Mucosa of descending colon (tissue), 3 donors: Measurements from ENCODE around the gene NECAB2. TPM values are rescaled to one million over a fixed set of nuclear protein-coding genes. Genes with fewer than 3 reads are reported as not detected.
A peak's percentile ranks its signal among the peaks of the same experiment; 100 is the strongest.

Source experiments
- ATAC-seq: fragments of 200-7000 bp; cut with Tn5 transposase; one replicate; pipeline ENCODE4 v1.9.1; 2020; ENCODE audit warnings: mild to moderate bottlenecking, moderate library complexity
- DNase-seq, 3 donors: peaks; one replicate each; pipeline ENCODE4 v3.0.0-alpha.2; 2020
- H3K36me3 ChIP-seq: fragments of 200-600 bp; one replicate; pipeline ENCODE4 v1.8.0; 2021; ENCODE audit warnings: low read depth, mild to moderate bottlenecking
- H3K4me1 ChIP-seq: fragments of 200-600 bp; one replicate; pipeline ENCODE4 v1.8.0; 2021; ENCODE audit warnings: low read depth, mild to moderate bottlenecking
- H3K4me3 ChIP-seq: fragments of 200-600 bp; one replicate; pipeline ENCODE4 v1.8.0; 2021; ENCODE audit warnings: mild to moderate bottlenecking
- H3K9me3 ChIP-seq: fragments of 200-600 bp; one replicate; pipeline ENCODE4 v1.8.0; 2021; ENCODE audit warnings: mild to moderate bottlenecking
- CTCF ChIP-seq: fragments of 200-600 bp; IDR thresholded peaks from one replicate; pipeline ENCODE4 v1.8.0; 2022; ENCODE audit warnings: antibody characterized with exemption, mild to moderate bottlenecking
- intact Hi-C, 2 donors: fragments of 100-400 bp; cut with DNase I in 1 of 2; cut with micrococcal nuclease in 1 of 2; formaldehyde crosslinking; loops; one replicate each; pipeline versions ENCODE4 v1.11.0 to v1.11.1; 2022; cut with DNase I, micrococcal nuclease
- total RNA-seq, 3 donors: library from RNA; stranded (reverse); fragmentation: NEBNext Ultra II Directional in 2 of 3; extraction: Animal tissue kit (Norgen Biotek cat#: 25700) in 2 of 3; gene quantifications; one replicate each; pipeline versions ENCODE4 v1.2.1 to v1.2.4, GENCODE V29; 2021 to 2023
- donor health status: DM: no; HTN: no; CAD: no; lungs with moderate emphysema.
- donor health status: DM: no; HTN: no; CAD: no.
- donor health status: DM: no; HTN: yes; CAD: no.

The NECAB2 gene
- total RNA-seq, 3 donors from 2014 or later: 0.55 to 2.0 (median 0.96) TPM

DNA sequence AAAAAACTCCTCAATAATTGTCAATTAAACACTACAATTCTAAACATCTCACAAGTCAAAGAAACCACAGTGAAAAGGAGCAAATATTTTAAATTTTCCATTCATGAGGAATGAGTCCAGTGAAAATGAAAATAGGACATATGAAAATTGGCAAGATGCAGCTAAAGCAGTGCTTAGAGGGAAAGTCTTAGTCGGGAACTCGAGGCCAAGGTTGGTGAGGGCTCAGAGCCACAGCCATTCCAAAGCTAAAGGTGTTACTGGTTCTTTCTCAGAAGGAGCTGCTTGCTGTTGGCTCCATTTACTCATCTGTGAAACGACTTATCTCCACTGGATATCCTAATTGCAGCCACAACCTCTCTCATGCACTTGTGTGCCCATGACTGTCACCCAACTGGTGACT lies 68.1 kb downstream of the NECAB2 start:
- H3K9me3 ChIP-seq: no peaks in the 10 kb centered on the region
- no peaks in the 10 kb centered on the region for H3K36me3 ChIP-seq
- intact Hi-C loops: no loop called here
- ATAC-seq (no peak), DNase-seq (no peak)
- no peak overlapping the region for H3K4me3 ChIP-seq
- TF ChIP-seq CTCF: no peak
- H3K4me1 ChIP-seq: no peaks in the 10 kb centered on the region

DNA sequence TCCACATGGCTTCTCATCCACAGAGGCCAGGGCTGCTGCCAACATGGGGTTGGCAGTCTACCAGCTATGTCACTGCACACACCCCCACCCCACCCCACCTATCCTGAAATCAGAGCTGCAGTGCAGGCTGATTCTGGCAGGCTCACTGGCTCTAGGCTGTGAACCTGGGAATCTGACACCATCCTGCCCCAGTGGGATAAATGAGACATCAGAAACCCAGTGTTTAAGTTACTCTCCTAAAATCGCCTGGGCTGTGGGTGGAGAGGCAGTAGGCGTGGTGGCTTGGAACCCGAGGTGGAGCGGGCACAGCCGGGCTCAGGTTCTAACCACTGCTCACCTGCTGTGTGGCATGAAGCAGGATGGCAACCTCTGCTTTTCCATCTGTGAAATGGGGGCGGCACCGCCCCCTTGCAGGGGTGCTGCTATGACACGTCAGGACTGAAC lies 69.0 kb downstream of the NECAB2 start:
- Histone ChIP-seq H3K4me1 (no peaks in the 10 kb centered on the region), H3K9me3 (no peaks in the 10 kb centered on the region), H3K4me3 (no peak overlapping the region), H3K36me3 (no peaks in the 10 kb centered on the region)
- no peak for TF ChIP-seq CTCF
- ATAC-seq (no peak), DNase-seq (no peak)
- intact Hi-C loops: no loop called here

- ATAC-seq (no peak), DNase-seq (peak in 1 of 3 donors; percentile 7)
- Histone ChIP-seq H3K36me3 (no peaks in the 10 kb centered on the region), H3K4me1 (no peaks in the 10 kb centered on the region), H3K9me3 (no peaks in the 10 kb centered on the region), H3K4me3 (no peak overlapping the region)
- TF ChIP-seq CTCF: no peak
- intact Hi-C loops: no loop called here
Observed at GRCh38 chr16:84038469-84038868, 70.4 kb downstream of the NECAB2 start.

DNA sequence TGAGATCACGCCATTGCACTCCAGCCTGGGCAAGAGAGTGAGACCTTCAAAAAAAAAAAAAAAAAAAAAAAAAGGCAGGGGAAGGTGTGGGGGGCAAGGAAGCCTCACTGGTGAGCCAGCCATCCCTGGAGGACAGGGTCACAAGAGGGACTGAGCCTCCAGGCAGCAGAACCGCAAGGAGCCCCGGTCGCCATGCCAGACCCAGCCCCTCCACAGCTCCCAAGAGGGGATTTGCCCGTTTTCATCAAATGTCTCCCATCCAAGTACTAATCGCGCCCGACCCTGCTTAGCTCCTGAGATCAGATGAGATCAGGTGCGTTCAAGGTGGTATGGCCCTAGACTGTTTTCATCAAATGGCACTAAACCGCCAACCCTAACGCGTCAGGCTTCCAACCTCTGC lies 71.7 kb downstream of the NECAB2 start:
- no peaks in the 10 kb centered on the region for H3K9me3 ChIP-seq
- intact Hi-C loops: no loop called here
- no peak overlapping the region for H3K4me3 ChIP-seq
- no peaks in the 10 kb centered on the region for H3K36me3 ChIP-seq
- TF ChIP-seq CTCF: no peak
- no peaks in the 10 kb centered on the region for H3K4me1 ChIP-seq
- DNase-seq (peak in 1 of 3 donors; percentile 29), ATAC-seq (no peak)

DNA sequence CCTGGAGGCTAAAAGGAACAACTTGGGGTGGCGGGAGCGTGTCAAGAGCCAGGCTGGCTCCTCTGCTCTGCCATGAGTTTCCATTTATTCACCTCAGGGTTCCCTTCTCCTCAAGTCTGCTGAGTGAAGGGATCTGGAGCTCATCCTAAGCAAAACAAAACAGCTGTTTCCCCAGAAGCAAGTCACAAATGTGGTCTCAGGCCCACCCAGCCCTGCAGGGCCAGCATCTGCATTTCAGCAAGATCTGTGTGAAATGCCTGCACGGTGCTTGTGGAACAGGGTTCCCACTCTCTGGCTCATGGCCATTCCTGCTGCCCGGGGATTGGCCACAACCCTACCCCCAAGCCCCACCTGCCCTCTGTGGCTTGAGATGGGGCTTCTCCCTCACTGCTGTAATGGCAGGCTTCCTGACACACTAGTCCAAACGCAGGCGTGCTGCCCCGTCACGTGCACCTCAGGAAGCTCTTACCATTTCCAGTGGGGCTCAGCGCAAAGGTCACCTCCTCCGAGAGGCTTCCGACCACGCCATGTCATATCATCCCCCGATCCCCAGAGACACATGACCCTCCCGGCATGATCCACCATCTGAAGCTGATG lies 72.3 kb downstream of the NECAB2 start:
- H3K36me3 ChIP-seq: no peaks in the 10 kb centered on the region
- H3K9me3 ChIP-seq: no peaks in the 10 kb centered on the region
- no peaks in the 10 kb centered on the region for H3K4me1 ChIP-seq
- DNase-seq (peak in 1 of 3 donors; percentile 13), ATAC-seq (no peak)
- H3K4me3 ChIP-seq: no peak overlapping the region
- intact Hi-C loops: no loop called here
- TF ChIP-seq CTCF: no peak
